Breast epithelium (tissue), 4 donors: Measurements from ENCODE around the gene CLCNKA. TPM values are rescaled to one million over a fixed set of nuclear protein-coding genes. Genes with fewer than 3 reads are reported as not detected.

Experiments used
- DNase-seq, 2 donors: peaks; one replicate each; pipeline ENCODE4 v3.0.0-alpha.2; 2019; ENCODE audit warnings: low spot score in 2 of 2
- H3K27ac ChIP-seq, 2 donors: fragments of 200-600 bp; sonication (generic) in 1 of 2; one replicate each; pipeline ENCODE4 v1.5.1; 2016 to 2019; ENCODE audit warnings: mild to moderate bottlenecking in 1 of 2
- H3K27me3 ChIP-seq, 2 donors: fragments of 200-600 bp; sonication (generic) in 1 of 2; one replicate each; pipeline versions ENCODE4 v1.5.1 to v1.6.0; 2017 to 2019; ENCODE audit warnings: control low read depth in 1 of 2, mild to moderate bottlenecking in 1 of 2
- H3K36me3 ChIP-seq: fragments of 200-600 bp; one replicate; pipeline ENCODE4 v1.5.1; 2019
- H3K4me1 ChIP-seq, 2 donors: fragments of 200-600 bp; sonication (generic); one replicate each; pipeline ENCODE4 v1.5.1; 2016 to 2019; ENCODE audit warnings: control low read depth in 1 of 2
- H3K4me3 ChIP-seq, 3 donors: fragments of 200-600 bp; sonication (generic); 1 replicate in 2 of 3; 2 replicates in 1 of 3; pipeline ENCODE4 v1.5.1; 2016 to 2019; ENCODE audit warnings: mild to moderate bottlenecking in 3 of 3, moderate library complexity in 2 of 3
- H3K9me3 ChIP-seq, 2 donors: fragments of 200-600 bp; sonication (generic) in 1 of 2; one replicate each; pipeline ENCODE4 v1.5.1; 2016 to 2019; ENCODE audit warnings: control low read depth in 1 of 2
- POLR2A ChIP-seq: fragments of 450-650 bp; IDR thresholded peaks from one replicate; pipeline ENCODE4 v1.6.1; 2016; ENCODE audit warnings: antibody characterized with exemption, mild to moderate bottlenecking, moderate library complexity
- POLR2AphosphoS5 ChIP-seq, 3 donors: sonication (generic); formaldehyde crosslinking; IDR thresholded peaks; one replicate each; pipeline ENCODE4 v1.6.1; 2017; ENCODE audit warnings: antibody characterized with exemption in 3 of 3
- intact Hi-C: fragments of 100-400 bp; cut with DNase I; formaldehyde crosslinking; loops from one replicate; pipeline ENCODE4 v1.15.1; 2023; ENCODE audit warnings: low total_unique reads
- total RNA-seq, 3 donors: library from RNA; depleted of rRNA; stranded (reverse); fragments of >200 nt; gene quantifications; one replicate each; pipeline ENCODE4 v1.1.0, GENCODE V29; 2016
- TF ChIP-seq, protein P1 (sequence below), 3 donors: fragments of 450-650 bp; IDR thresholded peaks; one replicate each; pipeline ENCODE4 v1.5.1; 2016 to 2017; ENCODE audit warnings: antibody characterized with exemption in 3 of 3, mild to moderate bottlenecking in 3 of 3, moderate library complexity in 3 of 3

The CLCNKA gene
- total RNA-seq, 3 donors from 2014 or later = 0.33 to 1.1 (median 0.73) TPM

DNA sequence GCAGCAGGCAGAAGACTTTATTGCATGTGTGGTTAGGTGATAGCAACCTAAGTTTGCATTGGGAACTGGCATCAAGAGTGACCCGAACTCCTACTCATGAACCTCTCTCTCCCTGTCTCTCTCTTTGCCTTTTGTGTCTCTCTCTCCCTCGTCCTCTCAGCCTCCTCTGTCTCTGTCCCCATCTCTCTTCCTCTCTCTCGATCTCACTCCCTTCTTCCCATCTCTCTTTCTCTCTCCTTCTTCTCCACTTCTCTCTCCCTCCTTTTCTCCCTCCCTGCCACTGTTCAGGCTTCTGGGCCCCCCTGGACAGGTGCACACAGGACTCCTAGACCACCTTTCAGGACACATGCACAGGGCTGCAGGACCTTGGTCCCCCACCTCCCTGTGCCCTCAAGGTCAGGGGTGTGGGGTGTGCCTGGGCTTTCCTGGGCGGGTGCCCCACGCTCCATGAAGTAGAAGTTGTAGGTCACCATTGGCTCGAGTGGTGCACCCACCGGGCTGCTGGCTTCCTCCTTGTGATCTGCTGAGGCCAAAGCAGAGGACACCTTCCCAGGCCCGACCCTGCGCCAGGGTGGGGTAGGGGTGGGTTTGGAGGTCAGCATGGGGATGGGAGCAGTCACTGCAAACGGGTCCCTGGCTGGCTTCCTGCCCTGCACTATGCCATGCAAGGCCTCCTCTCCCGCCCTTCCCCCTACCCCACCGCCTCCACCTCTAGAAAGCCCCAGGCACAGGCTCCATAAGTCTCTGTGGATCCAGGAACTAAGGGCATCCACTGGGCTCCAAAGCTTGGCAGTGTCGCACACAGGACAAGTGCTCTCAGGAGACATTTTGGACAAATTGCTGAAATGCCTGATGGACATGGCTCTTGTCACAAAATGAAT lies 32.7 kb upstream of the CLCNKA start:
- Histone ChIP-seq H3K4me1 (no peaks in the 10 kb centered on the region), H3K4me3 (no peak overlapping the region), H3K9me3 (no peaks in the 10 kb centered on the region), H3K27me3 (no peaks in the 10 kb centered on the region), H3K27ac (no peak overlapping the region), H3K36me3 (no peaks in the 10 kb centered on the region)
- TF ChIP-seq POLR2A = no peak
- TF ChIP-seq, protein P1, sequence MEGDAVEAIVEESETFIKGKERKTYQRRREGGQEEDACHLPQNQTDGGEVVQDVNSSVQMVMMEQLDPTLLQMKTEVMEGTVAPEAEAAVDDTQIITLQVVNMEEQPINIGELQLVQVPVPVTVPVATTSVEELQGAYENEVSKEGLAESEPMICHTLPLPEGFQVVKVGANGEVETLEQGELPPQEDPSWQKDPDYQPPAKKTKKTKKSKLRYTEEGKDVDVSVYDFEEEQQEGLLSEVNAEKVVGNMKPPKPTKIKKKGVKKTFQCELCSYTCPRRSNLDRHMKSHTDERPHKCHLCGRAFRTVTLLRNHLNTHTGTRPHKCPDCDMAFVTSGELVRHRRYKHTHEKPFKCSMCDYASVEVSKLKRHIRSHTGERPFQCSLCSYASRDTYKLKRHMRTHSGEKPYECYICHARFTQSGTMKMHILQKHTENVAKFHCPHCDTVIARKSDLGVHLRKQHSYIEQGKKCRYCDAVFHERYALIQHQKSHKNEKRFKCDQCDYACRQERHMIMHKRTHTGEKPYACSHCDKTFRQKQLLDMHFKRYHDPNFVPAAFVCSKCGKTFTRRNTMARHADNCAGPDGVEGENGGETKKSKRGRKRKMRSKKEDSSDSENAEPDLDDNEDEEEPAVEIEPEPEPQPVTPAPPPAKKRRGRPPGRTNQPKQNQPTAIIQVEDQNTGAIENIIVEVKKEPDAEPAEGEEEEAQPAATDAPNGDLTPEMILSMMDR (IDR thresholded peaks at IDR 0.05) = no peak
- TF ChIP-seq POLR2AphosphoS5 (IDR thresholded peaks at IDR 0.05) = no peak
- intact Hi-C loops = no loop called here
- no peak for DNase-seq

DNA sequence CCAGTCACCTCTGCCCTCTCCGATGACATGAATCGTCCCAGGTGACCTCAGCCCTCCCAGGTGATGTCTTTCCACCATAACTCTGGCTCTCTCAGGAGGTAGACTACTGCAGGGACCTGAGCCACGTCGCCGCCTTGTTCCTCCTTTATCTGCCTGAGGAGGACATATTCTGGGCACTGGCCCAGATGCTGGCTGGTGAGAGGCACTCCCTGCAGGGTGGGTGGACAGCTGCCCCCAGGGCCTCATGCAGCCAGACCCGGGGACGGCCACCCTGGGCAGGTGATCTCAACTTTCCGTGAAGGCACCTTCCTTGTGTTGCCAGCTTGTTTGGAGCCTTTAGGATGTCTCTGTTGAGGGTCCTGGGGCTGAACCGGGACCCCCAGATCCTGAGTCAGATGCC lies 32.1 kb upstream of the CLCNKA start:
- Histone ChIP-seq H3K36me3 (no peaks in the 10 kb centered on the region), H3K27ac (no peak overlapping the region), H3K4me3 (no peak overlapping the region), H3K27me3 (no peaks in the 10 kb centered on the region), H3K4me1 (no peaks in the 10 kb centered on the region), H3K9me3 (no peaks in the 10 kb centered on the region)
- TF ChIP-seq POLR2AphosphoS5 (IDR thresholded peaks at IDR 0.05) = no peak
- TF ChIP-seq, protein P1 (IDR thresholded peaks at IDR 0.05) = no peak
- TF ChIP-seq POLR2A = no peak
- intact Hi-C loops = no loop called here
- no peak for DNase-seq

DNA sequence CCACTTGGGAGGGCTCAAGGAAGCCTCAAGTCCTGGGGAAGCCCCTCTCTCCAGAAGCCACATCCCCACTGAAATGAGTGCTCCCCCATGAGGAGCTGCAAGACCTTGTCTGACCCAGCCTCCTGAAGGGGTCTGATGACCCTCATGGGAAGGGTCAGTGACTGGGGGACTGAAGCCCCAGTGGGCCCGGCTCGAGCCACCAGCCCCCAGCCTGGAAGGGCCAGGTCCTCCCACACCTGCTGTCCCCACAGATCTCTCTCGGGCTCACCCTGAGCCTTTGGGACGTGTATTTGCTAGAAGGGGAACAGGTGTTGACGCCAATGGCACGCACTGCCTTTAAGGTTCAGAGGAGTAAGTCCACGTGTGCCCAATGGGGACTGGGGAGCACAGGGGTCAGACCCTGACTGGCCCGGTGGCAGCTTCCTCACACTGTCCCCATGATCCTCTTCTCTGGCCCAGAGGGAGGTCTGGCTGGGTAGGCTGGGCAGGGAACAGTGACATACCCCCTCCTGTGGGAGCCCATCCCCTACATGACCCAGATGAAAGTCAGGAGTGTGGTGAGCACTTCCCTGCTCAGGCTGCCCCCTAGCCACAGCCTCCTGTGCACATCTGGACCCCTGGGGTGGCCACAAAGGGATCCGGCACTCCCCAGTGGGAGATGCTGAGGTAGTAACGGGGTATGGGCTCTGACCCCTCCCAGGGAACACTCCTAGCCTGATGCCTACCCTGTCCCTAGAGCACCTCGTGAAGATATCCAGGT lies 30.2 kb upstream of the CLCNKA start:
- Histone ChIP-seq H3K9me3 (no peaks in the 10 kb centered on the region), H3K4me1 (no peaks in the 10 kb centered on the region), H3K36me3 (no peaks in the 10 kb centered on the region), H3K4me3 (no peak overlapping the region), H3K27me3 (no peaks in the 10 kb centered on the region), H3K27ac (no peak overlapping the region)
- intact Hi-C loops = no loop called here
- no peak for TF ChIP-seq POLR2A
- TF ChIP-seq, protein P1 (IDR thresholded peaks at IDR 0.05) = no peak
- TF ChIP-seq POLR2AphosphoS5 (IDR thresholded peaks at IDR 0.05) = no peak
- no peak for DNase-seq

DNA sequence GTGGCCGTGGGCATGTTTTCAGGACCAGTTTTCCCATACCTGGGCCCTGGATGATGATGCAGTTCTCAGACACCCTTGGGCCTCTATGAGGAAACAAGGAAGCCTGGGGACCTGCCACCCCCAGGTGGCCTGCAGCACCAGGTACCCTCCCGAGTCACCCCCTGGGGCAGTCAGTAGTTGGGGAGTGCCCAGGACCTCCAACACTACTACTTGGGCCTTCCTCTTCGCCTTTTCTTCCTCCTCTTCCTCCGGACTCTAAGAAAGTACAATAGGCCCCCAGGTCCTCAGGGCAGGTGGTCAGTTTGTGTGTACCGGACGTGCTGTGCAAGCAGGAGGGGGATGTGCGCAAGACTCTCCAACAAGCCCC lies 29.7 kb upstream of the CLCNKA start:
- TF ChIP-seq, protein P1 (IDR thresholded peaks at IDR 0.05) = no peak
- TF ChIP-seq POLR2AphosphoS5 (IDR thresholded peaks at IDR 0.05) = no peak
- TF ChIP-seq POLR2A = no peak
- no peaks in the 10 kb centered on the region for H3K9me3 ChIP-seq
- intact Hi-C loops = no loop called here
- DNase-seq = no peak
- H3K4me3 ChIP-seq = no peak overlapping the region
- no peaks in the 10 kb centered on the region for H3K4me1 ChIP-seq
- no peak overlapping the region for H3K27ac ChIP-seq
- no peaks in the 10 kb centered on the region for H3K27me3 ChIP-seq
- no peaks in the 10 kb centered on the region for H3K36me3 ChIP-seq
